ENCODE results near the gene FXYD6. TPM values are rescaled to one million over a fixed set of nuclear protein-coding genes. Genes with fewer than 3 reads are reported as not detected.

Gene FXYD6
- total and polyA plus RNA-seq, 9 of the 15 experiments (the other 6 are each of a cell fraction or from before 2014, with no cell fraction given): 0.07 to 0.35 TPM; not detected in 7

GRCh38 chr11:117859488-117860112 lies 16.9 kb downstream of the FXYD6 start:
- ATAC-seq (no peak), DNase-seq (ENCODE audit: extremely low read depth in 1 of 4, low spot score in 3 of 4) (no peak), FAIRE-seq (no peak)
- WGBS (ENCODE audit: insufficient coverage, low coverage, missing lambda C conversion rate): 2% methylated on average over 9 of the region's 9 CpGs
- BruUV-seq (replicated peaks): no TSS peak
- intact Hi-C loops (cut with micrococcal nuclease): no loop called here
- no peak overlapping the region for H2AFZ ChIP-seq (ENCODE audit: low read depth, low read length)
- ChIA-PET POLR2A (interaction anchor here (1.8 kb wide), 1 partner anchor 12 kb away, joined by 7 read pairs; no protein-coding TSS in a partner anchor), CTCF (ENCODE audit: low intra/inter-chr PET ratio) (no interaction called here)
- peaks cover 19 to 59% of the 10 kb centered on the region in 2 experiments; a peak in 4 of 5 replicates for H3K27me3 ChIP-seq (ENCODE audit: control insufficient read depth in 2 of 2, insufficient read depth in 2 of 2, low read length in 2 of 2)
- no peak overlapping the region for H3K9ac ChIP-seq (ENCODE audit: insufficient read depth in 1 of 2, low read depth in 2 of 2, low read length in 2 of 2)
- in situ Hi-C loops (cut with MboI): no loop called here
- H3K79me2 ChIP-seq (ENCODE audit: control insufficient read depth, insufficient read depth, low read length): no peaks in the 10 kb centered on the region
- 0 out of 2 replicates have a peak, but pooled peaks cover 3% of the 10 kb centered on the region for H4K20me1 ChIP-seq (replicated peaks; ENCODE audit: control insufficient read depth, insufficient read depth, low read length)
- no peaks in the 10 kb centered on the region for H3K36me3 ChIP-seq (ENCODE audit: control insufficient read depth, insufficient read depth, low read length)
- no peak for TF ChIP-seq ESRRA (IDR thresholded peaks at IDR 0.05; ENCODE audit: borderline replicate concordance, low read depth)
- no peak for TF ChIP-seq SP1 (CRISPR knock-in tag; IDR thresholded peaks at IDR 0.05)
- H3K9me3 ChIP-seq (replicated peaks; ENCODE audit: control insufficient read depth, insufficient read depth, low read depth, low read length): no peaks in the 10 kb centered on the region
- no peak overlapping the region for H3K4me2 ChIP-seq (ENCODE audit: insufficient read depth, low read length)
- no peaks in the 10 kb centered on the region for H3K4me1 ChIP-seq (replicated peaks in 1 of 2; ENCODE audit: control insufficient read depth in 2 of 2, insufficient read depth in 2 of 2, low read length in 2 of 2)
- H3K27ac ChIP-seq (ENCODE audit: extremely low read depth, low read depth, low read length): no peak overlapping the region
- no peak overlapping the region for H3K4me3 ChIP-seq
- no peaks in the 10 kb centered on the region for H3K9me1 ChIP-seq (ENCODE audit: control insufficient read depth, insufficient read depth, low read length)

GRCh38 chr11:117859061-117859460 lies 17.4 kb downstream of the FXYD6 start:
- intact Hi-C loops (cut with micrococcal nuclease) (no loop called here), in situ Hi-C loops (cut with MboI) (no loop called here)
- no peak for ATAC-seq
- Histone ChIP-seq H3K79me2 (ENCODE audit: control insufficient read depth, insufficient read depth, low read length) (no peaks in the 10 kb centered on the region), H3K4me3 (no peak overlapping the region), H3K27me3 (ENCODE audit: control insufficient read depth in 2 of 2, insufficient read depth in 2 of 2, low read length in 2 of 2) (peaks cover 17 to 64% of the 10 kb centered on the region in 2 experiments; a peak in 4 of 5 replicates), H3K9me1 (ENCODE audit: control insufficient read depth, insufficient read depth, low read length) (no peaks in the 10 kb centered on the region), H3K9ac (ENCODE audit: insufficient read depth in 1 of 2, low read depth in 2 of 2, low read length in 2 of 2) (no peak overlapping the region), H3K4me2 (ENCODE audit: insufficient read depth, low read length) (no peak overlapping the region), H3K36me3 (ENCODE audit: control insufficient read depth, insufficient read depth, low read length) (no peaks in the 10 kb centered on the region), H2AFZ (ENCODE audit: low read depth, low read length) (no peak overlapping the region), H4K20me1 (replicated peaks; ENCODE audit: control insufficient read depth, insufficient read depth, low read length) (0 out of 2 replicates have a peak, but pooled peaks cover 3% of the 10 kb centered on the region), H3K9me3 (replicated peaks; ENCODE audit: control insufficient read depth, insufficient read depth, low read depth, low read length) (no peaks in the 10 kb centered on the region), H3K4me1 (replicated peaks in 1 of 2; ENCODE audit: control insufficient read depth in 2 of 2, insufficient read depth in 2 of 2, low read length in 2 of 2) (no peaks in the 10 kb centered on the region), H3K27ac (ENCODE audit: extremely low read depth, low read depth, low read length) (no peak overlapping the region)
- POLR2A ChIA-PET: no interaction called here
- no TSS peak for BruUV-seq (replicated peaks)
- DNase-seq (ENCODE audit: extremely low read depth in 1 of 4, low spot score in 3 of 4): no peak
- CTCF ChIA-PET (ENCODE audit: low intra/inter-chr PET ratio): no interaction called here
- under 1% methylated on average over 10 of the region's 10 CpGs for WGBS (ENCODE audit: insufficient coverage, low coverage, missing lambda C conversion rate)
- no peak for FAIRE-seq
- no peak for TF ChIP-seq NONO (IDR thresholded peaks at IDR 0.05; ENCODE audit: low read depth in 2 of 2, low read length in 1 of 2)
- TF ChIP-seq, protein P1, sequence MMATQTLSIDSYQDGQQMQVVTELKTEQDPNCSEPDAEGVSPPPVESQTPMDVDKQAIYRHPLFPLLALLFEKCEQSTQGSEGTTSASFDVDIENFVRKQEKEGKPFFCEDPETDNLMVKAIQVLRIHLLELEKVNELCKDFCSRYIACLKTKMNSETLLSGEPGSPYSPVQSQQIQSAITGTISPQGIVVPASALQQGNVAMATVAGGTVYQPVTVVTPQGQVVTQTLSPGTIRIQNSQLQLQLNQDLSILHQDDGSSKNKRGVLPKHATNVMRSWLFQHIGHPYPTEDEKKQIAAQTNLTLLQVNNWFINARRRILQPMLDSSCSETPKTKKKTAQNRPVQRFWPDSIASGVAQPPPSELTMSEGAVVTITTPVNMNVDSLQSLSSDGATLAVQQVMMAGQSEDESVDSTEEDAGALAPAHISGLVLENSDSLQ (IDR thresholded peaks at IDR 0.05): no peak
- no peak for TF ChIP-seq ZC3H4 (CRISPR knock-in tag; IDR thresholded peaks at IDR 0.05; ENCODE audit: borderline replicate concordance)
- no peak for TF ChIP-seq POLR2AphosphoS5 (IDR thresholded peaks at IDR 0.05; ENCODE audit: control insufficient read depth, insufficient read depth, low read depth, low read length)
- TF ChIP-seq HOXB6 (CRISPR knock-in tag; IDR thresholded peaks at IDR 0.05; ENCODE audit: borderline replicate concordance): no peak
- no peak for TF ChIP-seq ZC3H8 (IDR thresholded peaks at IDR 0.05)
- no peak for TF ChIP-seq E4F1 (CRISPR knock-in tag; IDR thresholded peaks at IDR 0.05; ENCODE audit: borderline replicate concordance)
- TF ChIP-seq KLF1 (tag; IDR thresholded peaks at IDR 0.05): no peak
- no peak for TF ChIP-seq MYC (IDR thresholded peaks at IDR 0.05; ENCODE audit: low read depth, low read length)
- TF ChIP-seq MYC (CRISPR knock-in tag; IDR thresholded peaks at IDR 0.05; ENCODE audit: borderline replicate concordance, low read depth): no peak
- no peak for TF ChIP-seq RHOXF2B (CRISPR knock-in tag; conservative IDR thresholded peaks at IDR 0.05)

Measured in K562 (cell line).